HG02588 (cell line): ENCODE results near the gene PEX14.

ENCODE experiments used
- ATAC-seq: cut with Tn5 transposase; IDR thresholded peaks from one replicate; pipeline ENCODE4 v1.9.1; 2021; ENCODE audit warnings: mild to moderate bottlenecking, moderate library complexity; ENCODE audit not compliant: unreplicated experiment

Gene PEX14

DNA sequence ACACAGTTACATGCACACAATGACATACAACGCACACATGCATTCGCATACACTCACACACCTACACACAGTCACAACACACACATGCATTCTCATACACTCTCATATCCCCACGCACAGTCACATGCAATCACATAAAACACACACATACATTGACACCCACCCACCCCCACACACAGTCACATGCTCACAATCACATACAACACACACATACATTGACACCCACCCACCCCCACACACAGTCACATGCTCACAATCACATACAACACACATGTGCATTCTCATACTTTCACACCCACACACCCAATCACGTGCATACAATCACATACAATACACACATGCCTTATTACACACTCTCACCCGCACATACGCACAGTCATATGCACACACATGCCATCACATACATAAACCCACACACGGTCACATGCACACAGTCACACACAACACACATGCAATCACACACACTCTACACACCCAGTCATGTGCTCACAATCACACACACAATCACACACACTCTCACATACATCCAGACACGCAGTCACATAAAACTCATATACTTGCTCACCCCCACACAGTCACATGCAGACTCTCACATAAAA lies 187.4 kb downstream of the PEX14 start:
- no peak for ATAC-seq

GRCh38 chr1:10662824-10663677 lies 188.3 kb downstream of the PEX14 start:
- ATAC-seq: no peak

DNA sequence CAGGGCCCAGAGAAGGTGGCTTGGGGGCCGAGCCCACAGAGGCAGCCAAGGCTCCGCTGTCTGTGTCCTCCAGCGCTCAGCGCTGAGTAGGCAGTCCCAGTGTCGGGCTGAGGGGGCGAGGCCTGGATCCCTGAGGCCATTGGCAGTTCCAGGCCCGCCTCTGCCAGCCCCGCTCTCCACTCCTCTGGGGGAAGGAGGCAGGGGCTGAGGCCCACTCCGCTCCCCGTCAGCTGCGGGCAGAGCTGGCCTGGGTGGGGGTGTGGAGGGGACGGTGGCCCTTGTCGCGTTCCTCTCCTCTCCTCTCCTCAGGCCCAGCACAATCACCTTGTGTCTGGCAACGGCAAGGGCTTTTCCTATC lies 188.9 kb downstream of the PEX14 start:
- no peak for ATAC-seq

- ATAC-seq: no peak
Observed at GRCh38 chr1:10664251-10664650, 189.5 kb downstream of the PEX14 start.

- ATAC-seq: no peak
Observed at GRCh38 chr1:10665226-10665625, 190.5 kb downstream of the PEX14 start.

- ATAC-seq: no peak
Observed at GRCh38 chr1:10665930-10666850, 191.4 kb downstream of the PEX14 start.

DNA sequence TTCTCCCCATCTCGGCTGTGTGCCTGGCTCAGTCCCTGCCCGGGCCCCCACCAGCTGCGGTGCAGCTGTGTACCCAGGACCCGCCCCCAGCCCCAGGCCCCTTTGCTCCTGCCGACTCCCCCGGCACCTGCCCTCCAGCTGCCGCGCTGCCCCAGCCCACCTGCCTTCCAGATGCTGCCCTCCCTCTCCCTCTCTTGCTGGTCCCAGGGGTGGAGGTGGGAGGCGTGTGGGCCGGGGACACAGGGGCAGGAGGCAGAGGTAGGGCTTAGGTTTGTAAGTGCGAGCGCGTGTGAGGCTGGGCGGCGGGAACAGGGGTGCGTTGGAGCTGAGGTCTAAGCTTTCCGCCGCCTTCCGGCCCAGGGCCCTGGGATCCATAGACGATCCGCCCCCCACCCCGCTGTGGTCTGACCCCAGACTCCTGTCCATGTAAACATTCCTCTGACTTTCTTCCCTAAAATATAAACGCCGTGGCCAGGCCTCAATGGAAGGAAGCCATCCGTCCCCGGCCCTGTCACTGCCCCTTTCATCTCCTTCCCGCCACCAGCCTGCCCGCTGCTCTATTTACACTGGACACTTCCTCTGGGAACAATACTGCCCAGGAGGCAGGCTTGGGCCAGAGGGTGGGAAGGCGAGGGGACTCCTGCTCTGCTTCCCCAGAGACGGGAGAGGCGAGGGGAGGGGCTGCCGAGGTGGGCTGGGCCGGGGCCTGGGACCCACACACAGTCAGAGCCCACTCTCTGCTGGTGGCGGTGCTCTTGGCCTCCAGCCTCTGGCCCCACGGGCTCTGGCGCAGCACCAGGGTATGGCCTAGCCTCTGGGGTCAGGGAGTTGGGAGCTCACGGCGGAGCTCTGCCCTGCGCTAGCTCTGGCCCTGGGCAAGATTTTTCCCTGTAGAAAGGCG lies 193.4 kb downstream of the PEX14 start:
- no peak for ATAC-seq

GRCh38 chr1:10669570-10669969 lies 194.8 kb downstream of the PEX14 start:
- no peak for ATAC-seq

GRCh38 chr1:10670190-10670589 lies 195.4 kb downstream of the PEX14 start:
- ATAC-seq: no peak

- no peak for ATAC-seq
Observed at GRCh38 chr1:10671090-10671489, 196.3 kb downstream of the PEX14 start.

- ATAC-seq: no peak
Observed at GRCh38 chr1:10671622-10672342, 197.0 kb downstream of the PEX14 start.

DNA sequence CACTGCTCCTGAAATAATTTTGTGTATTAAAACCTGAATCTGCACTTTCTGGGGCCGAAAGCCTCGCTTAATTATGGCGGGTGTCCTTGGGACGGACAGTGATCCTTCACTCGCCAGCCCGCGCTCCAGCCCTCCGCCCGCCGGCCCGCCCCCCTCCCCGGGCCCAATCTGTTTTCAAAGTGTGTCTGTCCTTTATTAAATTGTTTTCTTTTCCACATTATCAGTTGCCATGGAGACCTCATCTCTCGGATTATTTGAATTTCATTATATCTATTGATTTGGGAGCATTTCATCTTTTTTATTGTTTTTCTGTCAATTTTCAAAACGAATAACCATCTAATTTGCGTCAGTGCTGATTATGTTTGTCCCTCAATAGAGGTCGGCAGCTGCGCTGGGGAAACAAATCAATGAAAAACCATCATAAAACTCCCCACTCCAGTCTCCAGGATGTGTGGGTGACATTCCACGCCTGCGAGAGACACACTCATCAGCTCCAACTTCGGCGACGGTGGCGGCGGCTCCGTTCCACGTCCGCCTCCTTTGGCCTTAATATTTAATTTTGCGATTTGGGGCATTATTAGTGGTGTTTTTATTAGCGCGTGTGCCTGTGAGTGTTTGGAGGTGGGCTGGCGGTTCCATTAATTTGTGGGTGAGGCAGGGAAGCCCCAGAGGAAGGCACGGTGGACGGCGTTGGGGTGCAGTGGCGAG lies 197.7 kb downstream of the PEX14 start:
- no peak for ATAC-seq

- ATAC-seq: no peak
Observed at GRCh38 chr1:10673109-10673711, 198.5 kb downstream of the PEX14 start.

GRCh38 chr1:10674222-10674621 lies 199.5 kb downstream of the PEX14 start:
- ATAC-seq: no peak

DNA sequence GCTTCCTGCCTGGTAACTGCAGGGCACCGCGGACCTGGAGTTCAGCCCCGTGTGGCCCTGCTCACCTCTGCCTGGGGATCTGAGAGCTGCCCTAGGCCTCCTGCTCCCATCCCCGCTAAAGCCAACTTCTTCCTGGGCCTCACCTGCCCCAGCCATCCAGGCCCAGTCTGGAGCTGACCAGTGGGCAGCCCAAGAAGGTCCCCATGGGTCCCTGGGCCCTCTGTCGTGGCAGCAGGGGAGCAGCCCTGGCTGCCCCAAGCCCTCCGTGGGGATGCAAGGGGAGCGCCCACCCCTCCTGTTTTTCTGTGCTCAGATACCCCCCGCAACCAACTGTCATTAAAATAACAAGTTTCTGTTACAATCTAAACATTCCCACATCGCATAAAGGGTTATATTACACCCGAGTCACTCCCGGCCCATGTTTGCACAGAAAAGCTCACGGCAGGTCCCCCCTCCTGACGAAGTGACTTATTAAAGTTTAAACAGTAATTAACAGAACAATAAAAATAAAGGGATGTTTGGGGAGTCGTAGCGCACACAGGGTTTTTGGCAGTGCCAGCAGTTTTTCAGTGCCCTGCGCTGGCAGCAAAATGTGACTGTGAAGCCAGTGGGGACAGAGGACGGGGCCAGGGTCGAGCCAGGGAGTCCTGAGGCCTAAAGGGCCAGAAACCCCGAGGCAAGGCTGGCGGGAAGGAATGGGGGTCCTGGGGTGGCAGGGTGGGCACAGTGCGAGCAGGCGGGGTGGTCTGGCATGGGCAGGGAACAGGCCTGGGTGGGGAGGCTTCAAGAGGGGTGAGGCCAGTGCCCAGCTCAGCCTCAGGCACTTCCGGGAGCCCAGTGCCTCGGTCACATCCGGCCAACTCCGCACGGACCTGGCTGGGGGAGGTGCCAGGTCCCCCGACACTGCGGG lies 200.2 kb downstream of the PEX14 start:
- no peak for ATAC-seq

GRCh38 chr1:10675813-10676212 lies 201.1 kb downstream of the PEX14 start:
- ATAC-seq: no peak

DNA sequence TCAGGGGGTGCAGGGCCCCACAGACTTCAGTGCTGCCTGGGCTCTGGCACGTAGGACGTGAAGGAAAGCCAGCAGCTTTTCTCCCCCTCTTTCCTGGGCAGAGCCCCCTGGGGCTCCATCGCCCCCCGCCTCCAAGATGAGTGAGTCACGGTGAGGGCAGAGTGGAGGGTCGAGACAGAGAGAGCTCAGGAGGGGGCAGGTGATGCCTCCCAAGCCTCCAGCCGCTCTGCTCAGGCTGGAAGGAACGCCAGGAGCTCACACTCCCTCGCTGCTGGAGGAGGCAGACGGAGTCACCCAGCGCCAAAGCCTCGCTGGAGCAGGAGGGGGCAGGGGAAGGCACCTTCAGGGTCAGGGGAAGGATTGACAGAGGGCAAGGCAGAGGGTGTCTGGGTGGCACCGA lies 202.2 kb downstream of the PEX14 start:
- no peak for ATAC-seq
